HG03354 (cell line): Measurements from ENCODE around the gene HPX.

Source experiments
- ATAC-seq: cut with Tn5 transposase; IDR thresholded peaks from one replicate; pipeline ENCODE4 v1.9.1; 2021; ENCODE audit warnings: mild to moderate bottlenecking; ENCODE audit not compliant: unreplicated experiment, poor library complexity, severe bottlenecking

HPX gene

DNA sequence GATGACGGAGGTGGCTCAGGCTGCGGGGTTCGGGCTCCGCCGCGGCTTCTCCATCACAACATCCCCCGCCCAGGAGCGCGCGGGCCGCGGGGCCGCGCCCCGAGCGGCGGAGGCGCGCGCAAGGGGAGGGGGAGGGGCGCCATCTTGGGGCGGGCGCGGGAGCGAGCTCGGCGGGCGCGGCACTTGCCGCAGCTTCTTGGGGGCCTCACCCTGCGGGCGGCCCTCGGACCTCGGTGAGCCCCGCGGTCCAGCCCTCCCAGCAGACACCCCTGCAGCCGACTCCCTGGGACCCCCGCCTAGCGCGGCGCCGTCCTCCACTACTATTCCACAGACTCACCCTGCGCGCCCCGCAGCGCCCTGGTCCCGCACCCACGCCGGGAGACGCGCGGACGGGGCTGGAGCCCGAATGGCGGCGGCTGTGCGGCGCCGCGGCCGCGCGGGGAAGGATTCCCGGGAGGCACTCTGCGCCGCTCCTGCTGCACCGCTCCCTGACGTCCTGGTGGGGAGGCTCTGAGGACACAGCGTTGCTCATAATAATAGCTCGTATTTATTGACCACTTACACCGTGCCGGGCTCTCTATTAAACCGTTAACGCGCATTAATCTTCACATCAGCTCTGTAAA lies 21.7 kb downstream of the HPX start, which contains the start of gene APBB1:
Gene APBB1 (minus strand): TSS at position 86 of the 623 bp plus-strand sequence. CDS start 7,747 bp downstream, outside the sequence.
- ATAC-seq: peak; percentile 53

DNA sequence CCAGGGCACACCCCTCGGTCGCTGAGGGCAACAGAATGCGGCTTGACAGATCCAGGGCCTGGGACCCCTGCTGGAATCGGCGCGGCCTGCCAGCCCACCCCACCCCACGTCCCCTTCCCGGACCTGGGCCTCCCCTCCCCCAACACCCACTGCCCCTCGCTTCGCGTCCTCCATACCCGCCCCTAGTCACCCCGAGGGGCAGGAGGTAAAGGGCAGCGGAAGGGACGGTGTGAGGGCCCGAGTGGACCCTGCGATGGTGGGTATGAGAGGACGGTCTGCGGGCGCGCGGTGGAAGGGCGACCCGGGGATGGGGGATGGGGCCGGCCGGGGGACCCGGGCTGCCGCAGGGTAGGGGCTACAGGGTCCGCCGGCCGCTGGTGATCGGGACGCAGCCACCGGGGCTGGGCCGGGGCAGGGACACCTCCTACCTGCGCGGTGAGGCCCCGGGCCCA lies 22.2 kb downstream of the HPX start:
- ATAC-seq: no peak

DNA sequence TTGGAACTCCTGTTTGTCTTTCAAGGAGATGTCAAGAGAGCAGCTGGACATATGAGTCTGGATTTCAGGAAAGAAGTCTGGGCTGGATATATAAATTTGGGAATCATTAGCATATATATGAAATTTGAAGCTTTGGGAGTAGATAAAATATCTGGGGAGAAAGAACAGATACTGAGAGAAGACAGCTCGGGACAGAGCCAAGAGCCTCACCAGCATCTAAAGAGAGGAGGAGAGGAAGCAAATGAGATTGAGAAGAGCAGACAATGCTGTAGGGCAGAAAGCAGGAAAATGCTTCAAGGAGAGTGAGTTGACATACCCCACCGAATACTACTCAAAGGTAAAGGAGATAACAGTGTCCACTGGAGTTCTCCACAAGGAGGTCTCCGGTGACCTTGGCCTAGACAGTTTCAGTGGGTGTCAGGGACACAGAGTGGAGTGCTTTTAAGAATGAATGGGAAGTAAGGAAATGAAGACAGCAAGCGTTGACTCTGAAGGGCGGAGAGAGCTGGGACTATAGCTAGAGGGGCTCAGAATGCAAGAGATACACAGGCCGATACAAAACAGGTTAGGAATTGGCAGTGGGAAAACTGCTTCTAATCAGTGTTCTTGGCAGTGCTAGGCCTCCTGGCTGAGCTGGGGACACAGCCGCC lies 22.8 kb downstream of the HPX start:
- ATAC-seq: no peak

DNA sequence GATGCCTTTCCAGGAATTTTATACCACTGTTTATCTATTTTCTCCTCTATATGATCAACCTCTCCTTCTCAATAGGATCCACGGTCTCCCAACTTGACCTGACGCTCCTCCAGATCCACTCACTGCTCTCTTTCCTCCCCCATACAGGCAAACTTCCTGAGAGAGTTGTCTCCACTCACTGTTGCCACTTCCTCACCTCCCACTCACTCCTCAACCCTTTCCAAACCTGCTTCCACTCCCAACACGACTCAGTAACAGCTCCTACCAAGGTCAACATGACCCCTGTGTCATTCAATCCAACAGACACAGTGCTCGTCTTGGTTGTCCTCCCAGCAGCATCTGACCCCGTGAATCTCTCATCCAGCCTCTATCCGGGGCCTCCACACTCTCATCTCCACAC lies 25.0 kb downstream of the HPX start:
- ATAC-seq: no peak

DNA sequence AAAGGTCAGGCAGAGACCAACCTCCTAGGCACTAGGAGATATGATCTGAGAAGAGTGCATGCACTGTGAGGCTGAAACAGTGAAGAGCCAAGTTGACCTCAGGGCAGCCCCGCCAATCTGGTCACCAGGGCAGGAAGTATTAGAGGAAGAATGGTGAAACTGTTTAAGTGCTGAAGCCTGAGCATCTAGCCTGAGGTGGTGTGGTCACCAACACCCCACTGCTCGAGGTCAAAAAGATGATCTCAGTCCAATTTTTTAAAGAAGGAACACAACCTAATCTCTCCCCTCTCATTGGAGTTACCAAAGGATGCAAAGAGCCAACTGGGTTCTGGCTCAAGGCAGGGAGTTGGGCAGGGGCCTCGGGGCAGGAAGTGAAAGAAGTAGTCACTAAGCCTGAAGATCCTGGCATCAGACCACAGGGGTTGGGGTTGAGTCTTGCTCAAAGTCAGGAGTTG lies 25.9 kb downstream of the HPX start:
- ATAC-seq: no peak

DNA sequence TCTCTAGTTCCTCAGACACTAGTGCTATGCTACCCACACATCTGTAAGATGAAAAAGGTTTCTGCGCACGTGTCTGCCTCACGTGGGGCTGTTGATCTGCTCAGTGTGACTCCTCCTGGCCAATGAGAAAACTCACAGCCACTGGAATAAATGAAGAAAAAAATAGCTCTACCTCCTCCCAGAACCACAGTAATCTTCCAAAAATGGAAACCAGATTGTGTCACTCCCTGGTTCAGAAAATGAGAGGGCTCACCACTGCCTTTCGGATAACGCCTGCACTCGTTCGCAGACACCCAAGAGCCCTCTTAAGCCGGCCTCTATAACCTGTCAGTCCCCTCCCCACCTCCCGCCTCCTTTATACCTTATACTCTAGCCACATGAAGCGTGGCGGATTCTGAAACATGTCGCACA lies 27.0 kb downstream of the HPX start:
- ATAC-seq: no peak

DNA sequence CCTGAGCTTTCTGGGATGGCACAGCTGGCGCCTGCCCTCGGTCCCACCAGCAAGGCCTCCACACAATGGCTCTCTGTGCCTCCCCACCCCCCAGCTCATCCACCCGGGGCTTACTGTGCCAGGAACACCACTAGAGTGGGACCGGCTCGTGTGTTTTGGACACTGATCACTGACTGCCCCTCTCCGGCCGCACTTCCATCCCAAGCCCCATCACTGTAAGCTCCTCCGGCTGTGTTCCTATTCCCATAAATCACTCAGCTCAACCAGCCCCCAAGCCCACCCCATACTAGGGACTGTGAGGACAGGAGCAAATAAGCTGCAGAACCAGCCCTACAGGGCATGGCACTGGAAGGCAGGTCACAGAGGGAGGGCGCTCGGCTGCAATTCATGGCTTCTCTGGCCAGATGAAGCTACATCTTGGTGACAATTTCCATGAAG lies 29.2 kb downstream of the HPX start:
- no peak for ATAC-seq

DNA sequence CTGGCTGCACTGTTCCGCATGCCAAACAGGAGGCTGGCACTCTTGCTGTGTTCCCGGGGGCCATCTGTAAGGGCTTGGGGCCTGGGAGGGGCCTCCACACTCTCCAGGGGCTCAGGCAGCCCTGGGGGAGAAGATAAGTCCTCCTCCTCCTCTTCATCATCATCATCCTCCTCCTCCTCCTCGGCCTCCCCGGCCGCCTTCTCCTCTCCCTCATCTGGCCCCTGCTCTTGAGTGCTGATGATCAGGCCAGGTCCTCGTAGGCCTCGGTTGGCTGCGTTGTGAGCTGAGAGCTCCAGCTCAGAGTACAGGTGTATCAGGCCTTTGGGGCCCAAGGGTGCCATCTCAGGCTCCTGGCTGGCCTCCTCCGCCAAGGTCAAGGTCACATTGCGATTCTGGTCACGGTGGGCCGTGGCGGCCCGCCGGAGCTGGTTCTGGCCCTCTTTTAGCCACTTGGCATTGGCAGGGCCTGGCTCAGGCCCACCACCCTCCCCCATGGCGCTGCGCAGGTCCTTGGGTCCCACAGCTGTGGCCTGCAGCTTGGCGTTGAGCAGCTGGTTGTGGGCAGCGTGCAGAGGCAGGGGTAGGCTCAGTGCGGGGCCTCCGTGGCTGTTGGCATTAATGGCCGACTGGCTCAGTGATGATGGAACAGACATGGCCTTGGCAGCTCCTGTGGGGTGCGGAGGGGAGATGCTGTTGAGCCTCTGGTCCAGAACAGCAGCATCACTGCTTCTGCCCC lies 29.9 kb downstream of the HPX start:
- no peak for ATAC-seq

DNA sequence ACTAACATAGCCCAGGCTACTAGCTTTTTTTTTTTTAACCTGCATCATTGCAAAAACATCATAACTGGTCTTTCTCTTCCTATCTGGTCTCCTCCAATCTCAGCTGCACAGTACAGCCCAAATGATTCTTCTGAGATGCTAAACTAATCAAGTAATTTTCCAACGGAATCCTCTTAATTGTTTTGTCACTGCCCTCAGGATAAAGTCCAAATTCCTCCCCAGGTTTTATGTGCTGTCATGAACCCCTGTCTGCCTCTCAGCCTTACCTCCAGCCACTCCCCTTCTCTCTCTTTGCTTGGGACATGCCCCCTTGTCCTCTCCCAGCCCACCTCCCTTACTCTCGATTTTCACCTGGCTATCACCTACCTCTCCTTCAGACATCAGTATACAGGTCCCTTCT lies 34.4 kb downstream of the HPX start:
- ATAC-seq: no peak

DNA sequence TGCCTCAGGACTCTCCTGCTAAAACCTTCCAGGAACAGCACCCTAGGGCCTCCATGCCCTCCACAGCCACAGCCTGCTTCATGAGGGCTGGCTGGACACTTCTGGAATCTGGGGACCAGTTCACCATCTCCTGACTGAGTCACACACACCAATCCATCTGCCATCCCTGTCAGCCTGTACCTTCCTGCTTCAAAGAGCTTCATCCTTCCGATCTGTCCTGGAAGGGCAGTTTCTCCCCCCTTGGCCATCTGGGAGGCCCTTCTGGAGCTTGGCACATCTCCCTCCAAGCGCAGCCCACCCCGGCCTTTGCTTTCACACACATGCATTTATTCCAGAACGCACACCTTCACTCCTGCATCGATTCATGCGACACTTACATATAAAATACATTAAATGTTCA lies 34.9 kb downstream of the HPX start:
- ATAC-seq: no peak

DNA sequence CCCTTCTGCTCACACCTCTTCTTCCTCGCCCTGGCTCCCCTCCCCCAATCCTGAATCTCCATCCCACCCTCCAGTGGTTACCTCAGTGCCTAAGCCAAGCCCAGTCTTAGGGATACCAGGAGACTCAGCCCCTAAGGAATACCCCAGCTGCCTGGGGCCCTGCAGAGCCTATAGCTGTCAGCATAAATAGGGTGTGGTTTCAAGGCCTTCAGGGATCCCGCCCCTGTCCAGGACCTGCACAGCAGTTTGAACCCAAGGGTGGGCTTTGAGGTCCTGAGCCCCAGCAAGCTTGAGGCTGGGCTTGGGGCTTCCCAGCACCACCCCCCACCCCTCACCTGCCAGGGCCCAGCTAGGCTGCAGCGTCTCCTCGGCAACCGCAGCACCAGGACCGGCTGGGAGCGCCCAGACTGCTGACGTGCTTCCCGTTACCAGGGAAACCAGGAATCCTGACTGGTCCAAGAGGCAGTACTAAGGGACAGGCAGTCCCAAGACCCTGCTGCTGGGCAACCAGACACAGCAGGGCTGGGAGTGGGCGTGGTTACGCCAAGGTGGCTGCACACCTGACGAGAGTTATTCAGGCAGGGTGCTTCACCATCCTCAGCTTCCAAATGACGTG lies 35.6 kb downstream of the HPX start:
- ATAC-seq: no peak

DNA sequence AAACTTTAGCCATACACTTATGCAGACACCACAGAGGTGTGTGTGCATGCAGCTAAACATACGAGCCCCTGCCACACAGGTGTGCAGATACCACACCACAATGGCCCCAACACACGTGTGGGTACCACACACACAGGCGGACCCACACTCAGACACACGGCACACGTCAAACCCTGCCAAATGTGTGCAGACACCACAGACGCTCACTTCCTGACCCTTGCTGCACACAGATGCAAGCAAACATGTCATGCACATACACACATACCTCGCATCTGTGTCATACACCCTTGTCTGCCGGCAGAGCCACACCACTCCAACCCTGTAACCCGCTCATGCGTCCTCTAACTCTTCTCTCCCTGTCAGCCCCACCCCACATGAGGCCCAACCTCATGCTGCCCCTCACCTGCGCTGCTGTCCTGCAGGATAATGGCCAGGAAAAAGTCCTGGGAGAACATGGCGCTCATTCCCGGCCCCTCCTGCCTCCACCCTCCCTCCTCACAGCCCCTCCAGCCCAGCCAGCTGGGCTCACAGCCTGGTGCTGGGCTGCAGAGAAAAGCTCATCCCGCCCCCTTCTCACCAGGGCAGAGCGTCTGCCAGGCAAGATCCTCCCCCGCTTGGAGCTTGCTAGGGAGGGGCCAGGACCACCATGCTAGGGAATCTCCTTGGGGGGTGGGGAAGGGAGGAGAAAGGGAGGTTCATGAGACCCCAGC lies 36.3 kb downstream of the HPX start:
- no peak for ATAC-seq

DNA sequence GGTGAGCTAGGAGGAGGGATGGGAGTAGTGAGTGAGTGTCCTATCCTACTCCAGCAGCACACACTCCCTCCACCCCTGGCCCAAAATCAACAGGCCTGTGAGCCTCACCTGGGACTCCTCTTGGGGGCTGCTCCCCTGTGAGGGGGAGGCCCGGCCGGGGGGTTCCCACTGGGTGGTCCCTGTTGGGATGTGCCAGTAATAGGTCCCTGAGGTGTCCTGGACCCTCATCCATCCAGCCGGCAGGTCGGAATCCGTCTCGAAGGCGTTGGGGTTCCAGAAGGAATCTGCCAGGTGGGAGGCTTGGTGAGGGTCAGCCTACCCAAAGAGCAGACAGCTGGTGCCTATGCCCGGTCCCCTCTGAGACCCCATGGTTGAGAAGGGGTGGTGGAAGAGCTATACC lies 37.2 kb downstream of the HPX start:
- ATAC-seq: no peak

DNA sequence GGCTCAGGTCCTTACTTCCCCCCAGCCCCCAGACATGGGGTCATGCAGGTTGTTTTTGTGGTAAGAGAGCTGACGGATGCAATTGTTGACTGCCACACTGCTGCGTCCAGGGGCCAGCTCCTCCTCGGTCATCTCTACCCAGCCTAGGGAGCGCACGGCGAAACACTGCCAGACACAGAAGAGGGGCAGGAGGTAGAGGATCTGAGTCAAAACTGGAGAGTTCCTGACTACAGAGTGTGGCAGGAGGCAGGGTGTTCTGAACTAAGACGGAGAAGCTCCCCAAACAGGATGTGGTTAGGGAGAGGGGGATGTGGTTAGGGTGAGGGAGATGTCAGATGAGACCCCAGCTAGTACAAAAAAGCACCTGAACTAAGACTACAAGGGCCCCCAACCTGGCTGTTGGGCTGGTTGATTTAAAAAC lies 38.2 kb downstream of the HPX start:
- peak; percentile 88 for ATAC-seq

DNA sequence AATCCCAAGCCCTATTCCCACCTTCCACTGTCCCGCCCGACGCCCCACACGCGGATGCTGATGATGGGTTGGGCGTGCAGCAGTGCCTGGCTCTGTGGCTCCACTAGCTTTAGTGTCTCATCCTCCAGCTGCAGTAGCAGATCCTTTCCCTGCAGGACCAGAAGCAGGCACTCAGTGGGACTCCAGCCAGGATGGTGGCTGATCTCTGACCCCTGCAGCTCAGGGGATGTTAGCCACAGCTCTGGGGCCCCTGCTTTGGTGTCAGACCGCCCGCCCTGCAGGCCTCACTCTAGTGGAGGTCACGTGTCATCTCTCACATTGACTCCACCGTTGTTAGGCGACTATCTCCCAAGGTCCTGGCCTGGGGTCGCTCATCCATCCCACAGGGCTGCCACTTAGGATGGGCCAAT lies 38.7 kb downstream of the HPX start:
- ATAC-seq: peak; percentile 59

DNA sequence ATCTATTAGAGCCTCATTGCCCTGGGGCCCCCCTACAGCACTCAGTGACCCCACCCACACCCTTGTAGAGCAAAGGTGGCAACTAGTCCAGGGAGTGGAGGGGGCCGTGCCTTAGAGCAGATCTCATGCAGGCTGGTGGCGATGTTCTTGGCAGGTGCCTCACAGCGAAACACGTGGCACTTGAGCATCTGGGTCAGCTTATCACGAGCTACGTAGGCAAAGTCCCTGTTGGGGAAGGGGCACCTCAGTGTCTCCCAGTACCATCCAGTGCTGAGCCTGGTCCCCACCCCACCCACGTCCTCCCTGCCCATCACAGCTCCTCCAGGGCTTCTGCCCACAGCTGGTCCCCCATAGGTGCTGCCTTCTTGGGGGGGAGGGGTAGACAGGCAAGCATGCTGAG lies 39.3 kb downstream of the HPX start:
- no peak for ATAC-seq

DNA sequence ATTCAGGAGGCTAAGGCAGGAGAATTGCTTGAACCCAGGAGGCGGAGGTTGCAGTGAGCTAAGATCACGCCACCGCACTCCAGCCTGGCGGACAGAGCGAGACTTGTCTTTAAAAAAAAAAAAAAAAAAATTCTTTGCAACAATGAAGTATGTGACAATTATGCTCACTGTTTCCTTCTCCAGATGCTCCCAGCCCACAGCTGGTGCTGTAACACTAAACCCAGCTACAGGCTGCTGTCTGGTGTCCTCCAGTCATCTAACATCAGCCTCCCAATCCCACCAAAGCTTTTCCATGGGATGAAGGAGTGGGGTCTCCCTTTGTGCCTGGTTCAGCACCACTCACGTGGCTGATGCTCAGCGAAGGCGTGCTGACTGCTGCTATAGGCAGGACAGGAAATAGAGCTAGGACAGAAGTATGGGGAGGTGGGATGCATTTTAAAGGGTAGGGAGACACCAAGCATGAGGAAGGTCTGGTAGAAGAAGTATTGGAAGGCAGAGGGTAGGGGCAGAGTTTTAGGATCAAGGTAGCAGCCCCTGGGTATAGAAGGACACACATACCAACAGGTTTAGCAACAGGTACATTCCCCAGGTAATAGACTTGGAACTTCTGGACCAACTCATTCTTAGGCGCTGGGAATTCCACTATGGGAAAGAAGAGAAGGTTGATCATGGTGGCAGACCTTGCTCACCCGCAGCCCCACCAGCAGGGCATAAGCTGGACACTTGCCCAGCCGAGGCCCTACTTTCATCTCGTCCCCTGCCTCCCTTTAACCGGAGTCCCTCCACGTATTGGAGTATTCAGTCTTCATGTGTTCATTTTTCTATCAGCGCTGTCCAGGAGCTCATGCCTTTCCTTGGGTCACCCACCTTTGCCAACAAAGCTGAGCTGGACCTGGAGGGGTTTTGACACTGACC lies 40.1 kb downstream of the HPX start:
- ATAC-seq: no peak

DNA sequence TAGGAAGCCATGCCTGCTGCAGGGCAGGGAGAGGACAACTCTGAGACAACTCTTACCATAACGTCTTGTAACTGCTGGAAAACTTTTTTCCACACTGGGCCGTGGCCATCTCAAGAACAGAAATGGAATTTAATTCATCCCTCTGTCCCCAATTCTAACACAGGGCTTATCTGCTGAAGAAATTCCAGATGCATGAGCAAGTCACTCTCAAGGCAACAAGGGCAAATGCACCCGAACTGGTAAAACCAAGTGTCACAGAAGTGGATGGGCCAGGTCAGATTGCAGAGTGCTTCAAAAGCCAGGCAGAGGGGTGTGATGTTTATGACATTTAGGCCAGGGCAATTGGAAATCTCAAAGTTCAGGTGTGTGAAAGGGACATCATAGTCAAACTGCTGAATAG lies 43.2 kb downstream of the HPX start:
- no peak for ATAC-seq

DNA sequence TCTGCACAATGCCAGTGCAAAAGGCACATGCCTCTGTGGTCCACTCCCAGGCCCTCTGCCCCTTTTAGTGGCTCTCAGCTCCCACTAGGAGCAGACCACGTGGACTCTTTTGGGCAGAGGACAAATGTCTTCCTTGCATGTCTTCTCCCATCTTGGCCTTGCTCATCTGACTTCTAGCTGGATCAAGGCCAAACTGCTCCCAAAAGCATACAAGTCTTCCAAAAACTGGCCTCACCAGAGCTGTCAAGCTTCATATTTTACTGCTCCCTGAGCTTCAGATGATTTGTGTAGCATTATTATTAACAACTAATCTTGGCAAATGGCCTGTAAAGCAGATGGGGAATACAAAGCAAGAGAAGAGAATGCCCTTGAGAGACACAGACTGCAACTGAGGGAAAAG lies 43.6 kb downstream of the HPX start:
- ATAC-seq: no peak
